K562 (cell line): ENCODE results near the gene SH3BP5. TPM values are rescaled to one million over a fixed set of nuclear protein-coding genes. Genes with fewer than 3 reads are reported as not detected.

Source experiments
- ATAC-seq: fragments of 200-7000 bp; cut with Tn5 transposase; 3 replicates; pipeline ENCODE4 v1.9.1; 2020; ENCODE audit warnings: moderate library complexity
- BruUV-seq: library from RNA; stranded (reverse); fragments of 400-500 nt; replicated peaks from 2 replicates; lab custom pipeline; 2021; lab: Mats Ljungman, UMichigan
- CTCF ChIA-PET: fragments of 300-600 bp; formaldehyde crosslinking; extraction: SDS; loops from one replicate; lab custom pipeline; 2021; ENCODE audit warnings: low intra/inter-chr PET ratio; lab: Yijun Ruan, JAX
- POLR2A ChIA-PET: fragments of 300-600, 350-650 bp; sonication (Branson Sonifier 250); formaldehyde crosslinking; extraction: SDS; loops from one replicate; lab custom pipeline; 2021; ENCODE audit warnings: antibody characterized with exemption, inconsistent platforms; lab: Yijun Ruan, JAX
- DNase-seq, 4 experiments: peaks; one replicate each; pipeline versions ENCODE4 v3.0.0 to v3.0.0-alpha.2; 2011 to 2018; ENCODE audit warnings: low spot score in 3 of 4, mixed read lengths in 3 of 4; ENCODE audit errors: extremely low read depth in 1 of 4
- FAIRE-seq: peaks from 2 replicates; lab custom pipeline; 2011; peaks lifted over from hg19 to GRCh38; lab: Jason Lieb, UNC
- H2AFZ ChIP-seq: 2 replicates; pipeline ENCODE4 v1.6.0; 2011; ENCODE audit warnings: low read depth, low read length, control low read depth, inconsistent platforms
- H3K27ac ChIP-seq: fragments of 200-600 bp; 3 replicates; pipeline ENCODE4 v1.8.0; 2011; ENCODE audit warnings: low read depth, mild to moderate bottlenecking, control low read depth, inconsistent platforms, low read length, moderate library complexity, mixed read lengths; ENCODE audit errors: extremely low read depth
- H3K27me3 ChIP-seq, 2 experiments: fragments of 300-600 bp in 1 of 2; 2 replicates in 1 of 2; 3 replicates in 1 of 2; pipeline versions ENCODE4 v1.6.0 to v1.8.0; 2011; ENCODE audit warnings: inconsistent platforms in 2 of 2, low read length in 2 of 2, mild to moderate bottlenecking in 1 of 2, mixed read lengths in 1 of 2, moderate library complexity in 1 of 2; ENCODE audit not compliant: control insufficient read depth in 2 of 2, insufficient read depth in 2 of 2
- H3K36me3 ChIP-seq: fragments of 300-600 bp; 3 replicates; pipeline ENCODE4 v1.8.0; 2011; ENCODE audit warnings: mild to moderate bottlenecking, low read length, inconsistent platforms; ENCODE audit not compliant: control insufficient read depth, insufficient read depth
- H3K4me1 ChIP-seq, 2 experiments: fragments of 200-600 bp in 1 of 2; replicated peaks in 1 of 2; 2 replicates in 1 of 2; 3 replicates in 1 of 2; pipeline versions ENCODE4 v1.5.1 to v1.8.0; 2011; ENCODE audit warnings: inconsistent platforms in 2 of 2, low read length in 2 of 2, mild to moderate bottlenecking in 1 of 2, mixed read lengths in 1 of 2, moderate library complexity in 1 of 2; ENCODE audit not compliant: control insufficient read depth in 2 of 2, insufficient read depth in 2 of 2
- H3K4me2 ChIP-seq: 2 replicates; pipeline ENCODE4 v1.6.1; 2011; ENCODE audit warnings: low read length, control low read depth, inconsistent platforms, mixed read lengths; ENCODE audit not compliant: insufficient read depth
- H3K4me3 ChIP-seq: fragments of 200-600 bp; sonication (generic), shearing (Covaris generic); 2 replicates; pipeline ENCODE4 v1.5.1; 2016; ENCODE audit warnings: control low read depth, inconsistent platforms
- H3K79me2 ChIP-seq: fragments of 200-600 bp; 3 replicates; pipeline ENCODE4 v1.8.0; 2011; ENCODE audit warnings: low read length, inconsistent platforms; ENCODE audit not compliant: control insufficient read depth, insufficient read depth
- H3K9ac ChIP-seq, 2 experiments: 2 replicates each; pipeline versions ENCODE4 v1.6.0 to v1.6.1; 2011; ENCODE audit warnings: low read depth in 2 of 2, low read length in 2 of 2, control low read depth in 1 of 2, inconsistent platforms in 1 of 2, mild to moderate bottlenecking in 1 of 2, mixed read lengths in 1 of 2; ENCODE audit not compliant: insufficient read depth in 1 of 2
- H3K9me1 ChIP-seq: one replicate; pipeline ENCODE4 v1.6.0; 2011; ENCODE audit warnings: inconsistent platforms, mild to moderate bottlenecking, low read length, moderate library complexity; ENCODE audit not compliant: control insufficient read depth, insufficient read depth
- H3K9me3 ChIP-seq: replicated peaks from 2 replicates; pipeline ENCODE4 v1.5.1; 2011; ENCODE audit warnings: low read depth, low read length, inconsistent platforms; ENCODE audit not compliant: control insufficient read depth, insufficient read depth
- H4K20me1 ChIP-seq: replicated peaks from 2 replicates; pipeline ENCODE4 v1.6.1; 2011; ENCODE audit warnings: low read length, inconsistent platforms, mixed read lengths; ENCODE audit not compliant: control insufficient read depth, insufficient read depth
- PTTG1 ChIP-seq: fragments of 450-650 bp; IDR thresholded peaks from 2 replicates; pipeline ENCODE4 v1.6.1; 2016; ENCODE audit warnings: low read depth, mild to moderate bottlenecking, missing genetic modification characterization, missing compliant biosample characterization
- RAD51 ChIP-seq: fragments of 450-650 bp; IDR thresholded peaks from 2 replicates; pipeline ENCODE4 v1.7.1; 2016; ENCODE audit warnings: low read depth, mild to moderate bottlenecking, borderline replicate concordance
- RBM25 ChIP-seq: fragments of 200-400 bp; formaldehyde crosslinking; IDR thresholded peaks from 2 replicates; pipeline ENCODE4 v1.6.1; 2018; ENCODE audit warnings: low read length, low read depth, moderate library complexity; ENCODE audit not compliant: severe bottlenecking
- XRCC5 ChIP-seq: fragments of 200-400 bp; formaldehyde crosslinking; IDR thresholded peaks from 2 replicates; pipeline ENCODE4 v1.6.1; 2017; ENCODE audit warnings: low read depth, mild to moderate bottlenecking, low read length
- ZNF121 ChIP-seq: sonication (generic); formaldehyde crosslinking; conservative IDR thresholded peaks from 2 replicates; pipeline ENCODE4 v1.8.0; 2022; ENCODE audit warnings: missing genetic modification reagents
- ZNF395 ChIP-seq: fragments of 200-800 bp; sonication (Bioruptor generic); IDR thresholded peaks from 2 replicates; pipeline ENCODE4 v1.6.1; 2017; ENCODE audit warnings: missing genetic modification characterization, missing compliant biosample characterization
- WGBS: fragments of 100-300 bp; shearing (Covaris generic); methylation state at CpG from one replicate; pipeline ENCODE4 v1.1.6; 2016; ENCODE audit warnings: low coverage, mixed read lengths; ENCODE audit not compliant: insufficient coverage; ENCODE audit errors: missing lambda C conversion rate; 5-methylcytosine and 5-hydroxymethylcytosine counted together
- in situ Hi-C: fragments of 300-500 bp; cut with MboI; formaldehyde crosslinking; loops from 4 replicates; pipeline ENCODE4 v1.15.0; 2018; ENCODE audit warnings: inconsistent platforms, mixed read lengths
- intact Hi-C: fragments of 100-400 bp; cut with micrococcal nuclease; formaldehyde crosslinking; loops from 2 replicates; pipeline ENCODE4 v1.14.2; 2022
- polyA plus RNA-seq, 8 experiments: library from polyadenylated mRNA; depleted of rRNA in 4 of 8; stranded (reverse) in 5 of 8; unstranded in 3 of 8; fragments of >200 nt; fragmentation: Nextera tagmentation in 2 of 8; fragmentation: Illumina TruSeq in 1 of 8; extraction: Ambion mirVana in 2 of 8; extraction: Trizol in 1 of 8; gene quantifications; 2 replicates each; pipeline versions ENCODE4 v1.2.1 to v1.2.3, GENCODE V29; 2011 to 2014; ENCODE audit warnings: inconsistent platforms in 1 of 8, missing spikeins in 1 of 8
- total RNA-seq, 7 experiments: library from RNA; depleted of rRNA in 6 of 7; stranded (reverse); fragments of >200 nt in 6 of 7; fragmentation: Illumina TruSeq in 2 of 7; extraction: Trizol in 2 of 7; gene quantifications; 2 replicates each; pipeline versions ENCODE4 v1.2.1 to v1.2.3, GENCODE V29; 2011 to 2021; ENCODE audit warnings: low replicate concordance in 1 of 7

The SH3BP5 gene
- total and polyA plus RNA-seq, 9 of the 15 experiments (the other 6 are each of a cell fraction or from before 2014, with no cell fraction given), result 2.9 to 29.0 (median 14.9) TPM

DNA sequence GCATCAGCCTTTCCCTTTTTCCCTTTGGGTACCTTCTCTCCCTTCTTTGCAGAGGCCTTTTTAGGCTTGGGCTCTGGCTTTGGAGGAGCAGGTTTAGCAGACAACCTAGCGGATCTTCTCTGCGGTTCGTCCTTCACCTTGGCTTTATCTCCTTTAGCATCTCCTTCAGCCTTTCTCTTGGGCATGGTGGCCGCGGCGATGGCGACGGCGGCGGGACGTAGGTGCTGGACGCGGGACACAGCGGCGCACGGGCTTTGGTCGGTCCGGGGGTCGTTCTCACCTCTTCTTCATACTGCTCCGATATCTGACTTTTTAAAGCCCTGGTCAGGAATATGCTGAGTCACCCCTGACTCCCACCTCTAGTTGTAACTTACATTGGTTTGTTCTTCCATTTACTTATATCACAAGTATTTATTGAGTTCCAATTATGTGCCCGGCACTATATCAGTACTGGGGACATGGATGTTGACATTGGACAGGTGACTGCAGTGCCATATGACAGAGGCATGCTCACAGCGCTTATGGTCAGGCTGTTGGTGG is 43.1 kb upstream of the SH3BP5 start (continued):
- TF ChIP-seq ZNF395 (CRISPR knock-in tag), result no peak
- no peak for TF ChIP-seq XRCC5
- TF ChIP-seq RAD51, result no peak

- BruUV-seq, result no TSS peak
- Histone ChIP-seq H3K4me1 (peaks cover 5 to 6% of the 10 kb centered on the region in 2 experiments; a peak in 4 of 5 replicates), H3K9ac (no peak overlapping the region), H3K36me3 (no peaks in the 10 kb centered on the region), H3K9me1 (no peaks in the 10 kb centered on the region), H3K9me3 (no peaks in the 10 kb centered on the region), H3K27me3 (no peaks in the 10 kb centered on the region), H4K20me1 (no peaks in the 10 kb centered on the region), H3K27ac (no peak overlapping the region), H2AFZ (no peak overlapping the region), H3K4me2 (no peak overlapping the region), H3K79me2 (no peaks in the 10 kb centered on the region), H3K4me3 (no peak overlapping the region)
- ATAC-seq, result no peak
- intact Hi-C loops (no loop called here), in situ Hi-C loops (no loop called here)
- no peak for DNase-seq
- no peak for TF ChIP-seq PTTG1 (tag)
- peak; percentile 95 for TF ChIP-seq ZNF121 (CRISPR knock-in tag)
- peak; percentile 63 for TF ChIP-seq RBM25
- ChIA-PET POLR2A (interaction anchor here (0.6 to 0.8 kb wide), 2 partner anchors 72 to 308 kb away, joined by 3 read pairs; partner anchors contain the start of gene MRPS25), CTCF (no interaction called here)
- FAIRE-seq, result no peak
- 35% methylated on average over 4 of the region's 4 CpGs for WGBS
Measured at GRCh38 chr3:15372918-15373317, 40.5 kb upstream of the SH3BP5 start.
